Kidney epithelial cell (primary cell): Measurements from ENCODE around the gene FBLN7. TPM values are rescaled to one million over a fixed set of nuclear protein-coding genes. Genes with fewer than 3 reads are reported as not detected.
"Not testable (repeated sequence)": the region's sequence is repeated elsewhere in the genome, so short reads cannot be mapped to it uniquely, and the experiment has no call there.

Source experiments
- DNase-seq: peaks from one replicate; pipeline ENCODE4 v3.0.0-alpha.2; 2010; ENCODE audit warnings: low read depth
- H3K27me3 ChIP-seq: 2 replicates; pipeline ENCODE4 v1.6.0; 2011; ENCODE audit warnings: low read length; ENCODE audit not compliant: control insufficient read depth, insufficient read depth
- H3K36me3 ChIP-seq: 2 replicates; pipeline ENCODE4 v1.5.1; 2011; ENCODE audit warnings: low read length; ENCODE audit not compliant: control insufficient read depth, insufficient read depth
- H3K4me3 ChIP-seq: 2 replicates; pipeline ENCODE4 v1.5.1; 2011; ENCODE audit warnings: low read depth, mild to moderate bottlenecking, control low read depth, low read length
- total RNA-seq: library from RNA; depleted of rRNA; stranded (reverse); fragments of >200 nt; gene quantifications from 2 replicates; pipeline ENCODE4 v1.2.3, GENCODE V29; 2015
- TF ChIP-seq, protein P1 (sequence below): IDR thresholded peaks from 2 replicates; pipeline ENCODE4 v1.5.1; 2011; ENCODE audit warnings: mild to moderate bottlenecking, moderate library complexity, low read length, control low read depth, inconsistent platforms; ENCODE audit not compliant: insufficient read depth, poor library complexity, severe bottlenecking

The FBLN7 gene
- total RNA-seq, 1 donor from 2014 or later: 1.0 TPM

DNA sequence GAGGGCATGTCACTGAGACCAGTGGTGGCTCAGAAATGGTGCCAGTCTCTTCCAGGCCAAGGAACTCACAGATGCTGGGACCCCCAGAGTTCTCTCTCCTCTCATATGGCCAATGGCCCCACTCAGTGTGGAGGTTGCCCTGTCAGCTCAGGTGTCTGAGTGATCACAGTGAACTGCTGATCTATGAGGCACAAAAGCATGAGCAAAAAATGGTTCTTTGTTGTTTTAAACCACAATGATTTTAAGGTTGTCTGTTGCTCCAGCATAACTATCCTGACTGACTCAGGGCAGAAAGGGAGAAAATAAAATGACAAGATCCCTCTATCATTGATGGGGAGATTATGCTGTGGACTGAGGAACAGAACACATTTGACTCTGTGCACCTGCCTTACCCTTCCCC is 57.8 kb downstream of the FBLN7 start:
- no peak overlapping the region for H3K4me3 ChIP-seq
- TF ChIP-seq, protein P1, sequence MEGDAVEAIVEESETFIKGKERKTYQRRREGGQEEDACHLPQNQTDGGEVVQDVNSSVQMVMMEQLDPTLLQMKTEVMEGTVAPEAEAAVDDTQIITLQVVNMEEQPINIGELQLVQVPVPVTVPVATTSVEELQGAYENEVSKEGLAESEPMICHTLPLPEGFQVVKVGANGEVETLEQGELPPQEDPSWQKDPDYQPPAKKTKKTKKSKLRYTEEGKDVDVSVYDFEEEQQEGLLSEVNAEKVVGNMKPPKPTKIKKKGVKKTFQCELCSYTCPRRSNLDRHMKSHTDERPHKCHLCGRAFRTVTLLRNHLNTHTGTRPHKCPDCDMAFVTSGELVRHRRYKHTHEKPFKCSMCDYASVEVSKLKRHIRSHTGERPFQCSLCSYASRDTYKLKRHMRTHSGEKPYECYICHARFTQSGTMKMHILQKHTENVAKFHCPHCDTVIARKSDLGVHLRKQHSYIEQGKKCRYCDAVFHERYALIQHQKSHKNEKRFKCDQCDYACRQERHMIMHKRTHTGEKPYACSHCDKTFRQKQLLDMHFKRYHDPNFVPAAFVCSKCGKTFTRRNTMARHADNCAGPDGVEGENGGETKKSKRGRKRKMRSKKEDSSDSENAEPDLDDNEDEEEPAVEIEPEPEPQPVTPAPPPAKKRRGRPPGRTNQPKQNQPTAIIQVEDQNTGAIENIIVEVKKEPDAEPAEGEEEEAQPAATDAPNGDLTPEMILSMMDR: no peak
- H3K27me3 ChIP-seq: peaks cover 3% of the 10 kb centered on the region
- no peak for DNase-seq
- no peaks in the 10 kb centered on the region for H3K36me3 ChIP-seq

DNA sequence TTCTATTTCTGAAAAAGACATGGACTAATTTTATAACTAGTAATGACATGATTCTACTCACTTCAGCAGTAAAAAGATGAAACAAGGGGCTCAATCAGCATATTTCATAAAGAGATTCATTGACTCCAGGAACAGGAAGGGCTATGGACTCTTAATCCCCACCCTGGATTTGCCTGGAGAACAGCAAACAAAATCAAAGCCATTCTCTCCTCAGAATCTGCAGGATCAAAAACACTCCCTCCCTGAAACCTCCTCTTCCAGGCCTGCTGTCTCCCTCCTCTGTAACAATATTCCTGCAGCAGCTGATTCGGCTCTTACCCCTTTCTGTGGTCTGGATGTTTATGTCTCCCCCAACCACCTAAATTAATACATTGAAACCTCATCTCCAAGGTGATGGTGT is 59.7 kb downstream of the FBLN7 start:
- Histone ChIP-seq H3K27me3 (peaks cover 3% of the 10 kb centered on the region), H3K4me3 (no peak overlapping the region), H3K36me3 (no peaks in the 10 kb centered on the region)
- DNase-seq: no peak
- TF ChIP-seq, protein P1: no peak

DNA sequence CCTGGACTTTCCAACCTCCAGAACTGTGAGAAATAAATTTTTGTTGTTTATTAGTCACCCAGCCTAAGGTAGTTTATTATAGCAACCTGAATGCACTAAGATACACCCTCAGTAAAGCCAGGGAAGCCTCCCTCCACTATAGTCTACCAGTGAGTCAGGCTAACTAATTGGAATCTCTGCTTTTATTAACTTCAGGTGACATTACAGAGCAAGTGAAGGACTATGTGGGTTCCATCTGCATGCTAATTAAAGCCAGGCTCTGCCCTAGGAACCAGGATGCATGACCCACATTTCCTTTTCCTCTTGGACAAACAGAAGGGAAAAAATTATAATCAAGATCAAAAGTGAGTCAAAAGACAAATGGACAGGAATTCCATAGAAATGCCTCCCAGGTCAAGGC is 60.6 kb downstream of the FBLN7 start:
- H3K36me3 ChIP-seq: no peaks in the 10 kb centered on the region
- no peak for DNase-seq
- H3K4me3 ChIP-seq: no peak overlapping the region
- TF ChIP-seq, protein P1: no peak
- H3K27me3 ChIP-seq: peaks cover 3% of the 10 kb centered on the region

DNA sequence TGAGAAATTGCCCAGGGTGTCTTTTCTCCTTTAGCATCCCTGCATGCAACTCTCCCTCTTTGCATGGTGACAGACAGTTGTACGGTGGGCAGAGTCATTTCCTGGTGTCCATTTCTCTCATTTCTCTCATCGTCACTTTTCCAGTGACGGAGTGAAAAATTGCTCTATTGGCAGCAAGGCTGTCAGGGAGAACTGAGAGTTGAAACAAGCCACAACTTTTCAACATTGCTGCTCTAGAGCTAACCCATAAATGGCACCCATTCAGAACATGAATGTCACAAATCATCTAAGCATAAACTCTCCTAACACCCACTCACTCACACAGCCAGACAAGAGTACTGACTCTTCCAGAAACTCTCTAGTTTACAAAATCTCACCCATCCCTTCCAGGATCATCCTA is 61.0 kb downstream of the FBLN7 start:
- no peak for DNase-seq
- TF ChIP-seq, protein P1: no peak
- H3K36me3 ChIP-seq: no peaks in the 10 kb centered on the region
- peaks cover 3% of the 10 kb centered on the region for H3K27me3 ChIP-seq
- no peak overlapping the region for H3K4me3 ChIP-seq

DNA sequence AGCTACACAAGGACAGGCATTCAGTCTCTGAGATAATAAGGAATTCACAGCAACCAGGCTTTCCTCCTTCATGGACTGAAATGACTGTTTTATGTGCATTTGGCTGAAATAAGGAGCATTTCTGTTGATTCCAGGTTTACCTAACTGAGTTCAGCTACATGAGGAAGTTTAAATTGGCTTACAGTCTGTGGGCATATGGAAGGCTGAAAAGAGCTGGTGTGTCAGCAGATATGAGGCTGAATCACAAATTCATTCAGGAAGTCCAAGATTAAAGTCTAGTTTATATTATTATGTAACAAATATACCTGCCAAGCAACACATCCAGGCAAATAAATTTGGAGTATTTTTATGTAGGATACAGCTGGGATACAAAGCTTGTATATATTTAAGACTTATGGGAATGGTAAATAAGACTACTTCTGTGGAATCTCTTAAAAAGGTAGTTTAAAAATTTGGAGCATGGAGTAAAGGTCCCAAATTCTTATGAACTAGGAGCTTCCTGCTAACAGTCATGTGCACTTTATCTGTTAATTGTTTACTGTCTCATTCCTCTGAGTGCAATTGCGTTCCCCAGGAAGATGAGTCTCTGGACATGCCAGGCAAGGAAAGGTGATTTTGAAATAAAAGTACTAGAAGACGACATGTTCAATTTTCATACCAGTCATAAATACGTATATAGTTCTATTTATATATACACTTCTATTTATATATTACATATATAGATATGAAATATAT is 63.7 kb downstream of the FBLN7 start:
- DNase-seq: no peak
- Histone ChIP-seq H3K4me3 (no peak overlapping the region), H3K36me3 (no peaks in the 10 kb centered on the region), H3K27me3 (peaks cover 3% of the 10 kb centered on the region)
- TF ChIP-seq, protein P1: no peak

DNA sequence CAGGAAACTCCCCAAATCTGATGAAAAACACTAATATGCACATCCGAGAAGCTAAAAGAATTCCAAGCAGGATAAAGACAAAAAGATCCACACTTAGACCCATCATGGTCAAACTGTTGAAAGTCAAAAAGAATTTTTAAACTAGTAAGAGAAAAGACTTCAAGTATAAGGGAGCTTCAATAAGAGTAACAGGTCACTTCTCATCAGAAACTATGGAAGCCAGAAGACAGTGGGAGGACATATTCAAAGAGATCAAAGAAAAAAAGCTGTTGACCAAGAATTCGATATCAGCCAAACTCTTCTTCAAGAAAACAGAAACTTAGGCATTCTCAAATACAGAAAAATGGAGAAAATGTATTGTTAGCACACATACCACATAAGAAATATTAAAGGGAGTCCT is 66.2 kb downstream of the FBLN7 start:
- H3K36me3 ChIP-seq: no peaks in the 10 kb centered on the region
- no peak for DNase-seq
- no peak overlapping the region for H3K4me3 ChIP-seq
- TF ChIP-seq, protein P1: no peak
- H3K27me3 ChIP-seq: no peaks in the 10 kb centered on the region

DNA sequence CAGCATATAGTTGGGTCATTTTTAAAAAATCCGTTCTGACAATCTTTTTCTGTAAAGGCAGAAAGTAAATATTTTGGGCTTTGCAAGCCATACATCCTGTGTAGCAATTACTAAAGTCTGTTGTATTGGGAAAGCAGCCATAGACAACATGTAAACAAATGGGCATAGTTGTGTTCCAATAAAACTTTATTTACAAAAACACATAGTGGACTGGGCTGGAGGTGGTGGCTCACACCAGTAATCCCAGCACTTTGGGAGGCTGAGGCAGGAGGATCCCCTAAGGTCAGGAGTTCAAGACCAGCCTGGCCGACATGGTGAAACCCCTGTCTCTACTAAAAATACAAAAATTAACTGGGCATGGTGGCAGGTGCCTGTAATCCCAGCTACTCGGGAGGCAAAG is 69.7 kb downstream of the FBLN7 start:
- not testable (repeated sequence) for H3K27me3 ChIP-seq, H3K4me3 ChIP-seq, H3K36me3 ChIP-seq, DNase-seq
